Sigmoid colon (tissue), 7 donors: Measurements from ENCODE around the gene MPZL2. TPM values are rescaled to one million over a fixed set of nuclear protein-coding genes. Genes with fewer than 3 reads are reported as not detected.
A peak's percentile ranks its signal among the peaks of the same experiment; 100 is the strongest.

ENCODE experiments used
- DNase-seq: peaks from one replicate; pipeline ENCODE4 v3.0.0-alpha.2; 2019
- H3K27ac ChIP-seq, 4 donors: fragments of 200-600 bp; sonication (generic); one replicate each; pipeline ENCODE4 v1.5.1; 2016 to 2019; ENCODE audit warnings: mild to moderate bottlenecking in 1 of 4
- H3K27me3 ChIP-seq, 3 donors: fragments of 200-600 bp; sonication (generic); one replicate each; pipeline ENCODE4 v1.5.1; 2019; ENCODE audit warnings: mild to moderate bottlenecking in 1 of 3
- H3K36me3 ChIP-seq, 4 donors: fragments of 200-600 bp; sonication (generic); one replicate each; pipeline ENCODE4 v1.5.1; 2016 to 2019
- H3K4me1 ChIP-seq, 4 donors: fragments of 200-600 bp; sonication (generic); one replicate each; pipeline ENCODE4 v1.5.1; 2017 to 2019
- H3K4me3 ChIP-seq, 4 donors: fragments of 200-600 bp; sonication (generic); one replicate each; pipeline ENCODE4 v1.5.1; 2017 to 2019; ENCODE audit warnings: mild to moderate bottlenecking in 2 of 4, moderate library complexity in 1 of 4
- H3K9me3 ChIP-seq, 4 donors: fragments of 200-600 bp in 3 of 4; sonication (generic) in 3 of 4; one replicate each; pipeline versions ENCODE4 v1.5.1 to v1.6.1; 2013 to 2019
- EP300 ChIP-seq, 4 donors: sonication (generic); formaldehyde crosslinking; IDR thresholded peaks; one replicate each; pipeline ENCODE4 v1.6.1; 2017; ENCODE audit warnings: antibody characterized with exemption in 4 of 4
- POLR2A ChIP-seq, 2 donors: fragments of 450-650 bp; IDR thresholded peaks; one replicate each; pipeline ENCODE4 v1.6.1; 2016; ENCODE audit warnings: antibody characterized with exemption in 2 of 2, mild to moderate bottlenecking in 2 of 2, moderate library complexity in 2 of 2
- POLR2AphosphoS5 ChIP-seq, 4 donors: sonication (generic); formaldehyde crosslinking; IDR thresholded peaks; one replicate each; pipeline ENCODE4 v1.6.1; 2017; ENCODE audit warnings: antibody characterized with exemption in 4 of 4
- WGBS, 2 donors: extraction: QIAGEN DNeasy Blood & Tissue Kit; methylation state at CpG; one replicate each; pipeline ENCODE4 v1.1.7; 2013; 5-methylcytosine and 5-hydroxymethylcytosine counted together
- intact Hi-C: fragments of 100-400 bp; cut with DNase I; formaldehyde crosslinking; loops from one replicate; pipeline ENCODE4 v1.15.1; 2023
- polyA plus RNA-seq, 3 donors: library from polyadenylated mRNA; stranded (reverse); fragments of 200-250 nt; gene quantifications; one replicate each; pipeline ENCODE4 v1.2.3, GENCODE V29; 2013
- total RNA-seq, 4 donors: library from RNA; depleted of rRNA; stranded (reverse); fragments of >200 nt; gene quantifications; one replicate each; pipeline ENCODE4 v1.1.0, GENCODE V29; 2016
- TF ChIP-seq, protein P1 (sequence below), 4 experiments: fragments of 450-650 bp in 3 of 4; fragments of 200-600 bp in 1 of 4; IDR thresholded peaks; one replicate each; pipeline ENCODE4 v1.5.1; 2016 to 2019; ENCODE audit warnings: antibody characterized with exemption in 4 of 4, mild to moderate bottlenecking in 3 of 4, moderate library complexity in 2 of 4
- donor health status: healthy with polysubstance abuse.
- donor health status: Bipolar disorder and iron deficiency.
- donor health status: healthy.

Gene MPZL2
- total and polyA plus RNA-seq, 7 donors = 7.7 to 27.6 (median 9.6) TPM

DNA sequence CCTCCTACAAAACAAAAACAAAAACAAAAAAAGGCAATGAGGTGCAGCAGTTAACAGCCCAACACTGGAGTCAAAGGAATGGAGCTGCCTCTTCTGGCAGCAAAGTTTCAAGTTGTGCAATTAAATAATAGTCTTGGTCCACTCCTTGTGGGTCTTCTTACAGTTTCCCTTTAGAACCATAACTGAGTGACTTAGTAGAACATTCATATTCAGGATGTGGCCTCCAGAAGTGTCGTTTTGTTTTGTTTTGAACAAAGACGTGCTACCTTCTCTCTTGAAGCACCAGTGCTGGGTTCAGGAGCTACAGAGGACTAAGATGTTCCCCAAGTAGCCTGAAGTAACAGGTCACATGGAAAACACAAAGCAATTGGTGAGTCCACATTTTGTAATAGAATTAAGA, 37.3 kb downstream of the MPZL2 start:
- 48 to 85% methylated on average over 2 of the region's 2 CpGs for WGBS, 2 donors
- H3K4me1 ChIP-seq = no peaks in the 10 kb centered on the region
- intact Hi-C loops = no loop called here
- DNase-seq = no peak
- H3K27ac ChIP-seq = no peak overlapping the region
- H3K4me3 ChIP-seq = no peak overlapping the region
- TF ChIP-seq EP300 (IDR thresholded peaks at IDR 0.05) (no peak), POLR2AphosphoS5 (IDR thresholded peaks at IDR 0.05) (no peak), POLR2A (IDR thresholded peaks at IDR 0.05) (no peak)
- TF ChIP-seq, protein P1, sequence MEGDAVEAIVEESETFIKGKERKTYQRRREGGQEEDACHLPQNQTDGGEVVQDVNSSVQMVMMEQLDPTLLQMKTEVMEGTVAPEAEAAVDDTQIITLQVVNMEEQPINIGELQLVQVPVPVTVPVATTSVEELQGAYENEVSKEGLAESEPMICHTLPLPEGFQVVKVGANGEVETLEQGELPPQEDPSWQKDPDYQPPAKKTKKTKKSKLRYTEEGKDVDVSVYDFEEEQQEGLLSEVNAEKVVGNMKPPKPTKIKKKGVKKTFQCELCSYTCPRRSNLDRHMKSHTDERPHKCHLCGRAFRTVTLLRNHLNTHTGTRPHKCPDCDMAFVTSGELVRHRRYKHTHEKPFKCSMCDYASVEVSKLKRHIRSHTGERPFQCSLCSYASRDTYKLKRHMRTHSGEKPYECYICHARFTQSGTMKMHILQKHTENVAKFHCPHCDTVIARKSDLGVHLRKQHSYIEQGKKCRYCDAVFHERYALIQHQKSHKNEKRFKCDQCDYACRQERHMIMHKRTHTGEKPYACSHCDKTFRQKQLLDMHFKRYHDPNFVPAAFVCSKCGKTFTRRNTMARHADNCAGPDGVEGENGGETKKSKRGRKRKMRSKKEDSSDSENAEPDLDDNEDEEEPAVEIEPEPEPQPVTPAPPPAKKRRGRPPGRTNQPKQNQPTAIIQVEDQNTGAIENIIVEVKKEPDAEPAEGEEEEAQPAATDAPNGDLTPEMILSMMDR (IDR thresholded peaks at IDR 0.05) = no peak
- H3K36me3 ChIP-seq = no peaks in the 10 kb centered on the region
- H3K27me3 ChIP-seq = peaks cover 0 to 11% (median under 1%) of the 10 kb centered on the region in 3 donors
- no peaks in the 10 kb centered on the region for H3K9me3 ChIP-seq

DNA sequence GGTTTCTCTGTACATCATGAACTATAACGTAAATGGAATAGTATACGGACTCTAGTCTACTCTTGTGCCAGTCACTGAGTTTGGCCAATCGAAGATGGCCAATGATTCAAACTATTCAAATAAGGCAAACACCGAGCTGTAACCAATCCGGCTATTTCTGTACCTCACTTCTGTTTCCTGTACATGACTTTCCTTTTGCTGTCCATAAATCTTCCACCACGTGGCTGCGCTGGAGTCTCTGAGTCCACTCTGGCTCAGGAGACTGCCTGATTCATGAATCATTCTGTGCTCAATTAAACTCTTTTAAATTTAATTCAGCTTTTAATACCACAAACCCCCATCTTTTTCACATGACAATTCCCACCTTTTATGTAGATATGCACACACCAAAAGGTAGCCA, 37.8 kb downstream of the MPZL2 start:
- H3K27me3 ChIP-seq = peaks cover 0 to 12% (median 5%) of the 10 kb centered on the region in 3 donors
- no peaks in the 10 kb centered on the region for H3K36me3 ChIP-seq
- no peak for DNase-seq
- no peaks in the 10 kb centered on the region for H3K9me3 ChIP-seq
- H3K27ac ChIP-seq = no peak overlapping the region
- H3K4me3 ChIP-seq = no peak overlapping the region
- TF ChIP-seq, protein P1 (IDR thresholded peaks at IDR 0.05) = no peak
- TF ChIP-seq POLR2AphosphoS5 (IDR thresholded peaks at IDR 0.05) (no peak), EP300 (IDR thresholded peaks at IDR 0.05) (no peak), POLR2A (IDR thresholded peaks at IDR 0.05) (no peak)
- intact Hi-C loops = no loop called here
- 60 to 82% methylated on average over 7 of the region's 7 CpGs for WGBS, 2 donors
- no peaks in the 10 kb centered on the region for H3K4me1 ChIP-seq

DNA sequence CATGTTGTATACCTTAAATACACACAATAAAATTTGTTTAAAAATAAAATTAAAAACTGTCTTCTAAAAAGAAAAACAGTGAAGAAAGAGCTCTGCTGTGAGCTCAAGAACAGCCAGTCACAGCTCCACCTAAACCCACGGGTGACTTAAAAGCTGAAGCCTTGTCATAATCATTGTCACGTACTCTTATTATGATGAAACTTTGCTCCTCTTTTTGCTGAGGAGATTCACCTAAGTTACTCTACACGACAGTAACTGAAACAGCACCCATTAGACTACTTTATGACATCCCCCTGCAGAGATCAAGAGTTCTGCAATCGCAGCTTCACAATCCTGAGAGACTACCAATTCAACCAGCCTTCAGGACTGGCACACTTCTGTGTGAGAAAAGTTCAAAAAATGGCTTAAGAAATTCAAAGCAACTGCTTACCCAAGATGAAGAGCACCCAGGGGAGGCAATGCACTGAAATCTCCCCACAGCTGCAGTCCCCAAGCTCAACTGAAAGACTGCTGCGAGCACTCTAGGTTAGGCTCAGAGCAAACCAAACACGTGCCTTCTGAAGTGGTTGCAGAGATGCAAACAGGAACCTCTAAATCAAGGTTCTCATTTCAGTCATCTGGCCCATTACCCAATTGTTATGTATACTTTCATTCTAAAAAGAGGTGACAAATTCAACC, 39.4 kb downstream of the MPZL2 start, which contains the start of gene JAML:
JAML (minus strand) TSS at position 501 of the 678 bp plus-strand sequence. CDS start 10,145 bp downstream, outside the sequence.
- H3K4me1 ChIP-seq = no peaks in the 10 kb centered on the region
- 45 to 78% methylated on average over 6 of the region's 6 CpGs for WGBS, 2 donors
- intact Hi-C loops = no loop called here
- peaks cover 0 to 19% (median 7%) of the 10 kb centered on the region in 3 donors for H3K27me3 ChIP-seq
- TF ChIP-seq EP300 (IDR thresholded peaks at IDR 0.05) (no peak), POLR2A (IDR thresholded peaks at IDR 0.05) (no peak), POLR2AphosphoS5 (IDR thresholded peaks at IDR 0.05) (peak in 1 of 4 donors; percentile 6)
- TF ChIP-seq, protein P1 (IDR thresholded peaks at IDR 0.05) = no peak
- no peak for DNase-seq
- peak within 1 kb of the TSS in 1 of 4 donors; percentile 14 for H3K27ac ChIP-seq
- H3K36me3 ChIP-seq = no peaks in the 10 kb centered on the region
- H3K4me3 ChIP-seq = peak within 1 kb of the TSS in 1 of 4 donors; percentile 28
- H3K9me3 ChIP-seq = no peaks in the 10 kb centered on the region

DNA sequence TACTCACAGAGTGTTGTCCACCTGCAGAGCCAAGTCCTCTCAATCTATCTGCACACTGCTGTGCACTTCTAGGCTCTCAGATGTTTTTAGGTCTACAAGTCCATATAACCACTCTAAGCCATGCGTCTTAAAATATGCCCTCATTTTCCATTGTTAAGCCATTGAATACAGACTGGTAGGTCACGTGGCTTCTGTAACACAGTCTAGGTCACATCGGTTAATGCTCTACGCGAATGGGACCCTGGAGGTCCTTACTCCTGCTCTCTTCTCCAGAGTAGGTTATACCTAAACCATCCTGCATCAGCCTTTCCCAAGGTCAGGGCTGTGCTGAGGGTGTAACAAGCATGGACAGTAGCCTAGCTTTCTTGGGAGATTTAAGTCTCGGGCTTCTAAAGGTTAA, 40.1 kb downstream of the MPZL2 start:
- H3K4me1 ChIP-seq = no peaks in the 10 kb centered on the region
- H3K36me3 ChIP-seq = no peaks in the 10 kb centered on the region
- TF ChIP-seq POLR2A (IDR thresholded peaks at IDR 0.05) (no peak), POLR2AphosphoS5 (IDR thresholded peaks at IDR 0.05) (no peak), EP300 (IDR thresholded peaks at IDR 0.05) (no peak)
- TF ChIP-seq, protein P1 (IDR thresholded peaks at IDR 0.05) = no peak
- WGBS, 2 donors = 51 to 86% methylated on average over 6 of the region's 6 CpGs
- H3K4me3 ChIP-seq = peak overlapping the region in 1 of 4 donors; percentile 28
- intact Hi-C loops = no loop called here
- peak overlapping the region in 1 of 4 donors; percentile 14 for H3K27ac ChIP-seq
- no peak for DNase-seq
- no peaks in the 10 kb centered on the region for H3K9me3 ChIP-seq
- H3K27me3 ChIP-seq = peaks cover 0 to 19% (median 7%) of the 10 kb centered on the region in 3 donors
